Amygdala (tissue), 56 donors: Measurements from ENCODE around the gene CINP.
"Not testable (repeated sequence)": the region's sequence is repeated elsewhere in the genome, so short reads cannot be mapped to it uniquely, and the experiment has no call there.

ENCODE experiments used
- DNase-seq, 56 donors: peaks; one replicate each; lab custom pipeline; 2025; lab: John Stamatoyannopoulos, UW

The CINP gene

GRCh38 chr14:102321456-102322422 is 41.0 kb downstream of the CINP start:
- DNase-seq = no peak

GRCh38 chr14:102320671-102321455 is 41.8 kb downstream of the CINP start:
- no peak for DNase-seq

- DNase-seq = peak in 14 of 56 donors; percentile 12 to 60 (median 39)
Observed at GRCh38 chr14:102320033-102320660, 42.5 kb downstream of the CINP start.

GRCh38 chr14:102319351-102320032 is 43.2 kb downstream of the CINP start, which contains the start of gene ZNF839:
Gene ZNF839, plus strand, starts transcription at chr14:102319746. Its CDS starts 20 bp downstream, at chr14:102319766.
- DNase-seq = peak; percentile 17 to 92 (median 82)

GRCh38 chr14:102318781-102319276 is 43.9 kb downstream of the CINP start:
- DNase-seq = peak in 2 of 56 donors; percentile 51 to 57

- peak in 7 of 56 donors; percentile 24 to 75 (median 28) for DNase-seq
Observed at GRCh38 chr14:102317564-102318248, 45.0 kb downstream of the CINP start.

- DNase-seq = peak; percentile 36 to 96 (median 87)
Observed at GRCh38 chr14:102316743-102317563, 45.7 kb downstream of the CINP start.

- DNase-seq = peak in 5 of 56 donors; percentile 46 to 70 (median 63)
Observed at GRCh38 chr14:102316338-102316742, 46.4 kb downstream of the CINP start.

GRCh38 chr14:102315121-102315520 is 47.6 kb downstream of the CINP start:
- peak in 3 of 56 donors; percentile 5 to 25 (median 12) for DNase-seq

- DNase-seq = peak in 55 of 56 donors; percentile 9 to 91 (median 72)
Observed at GRCh38 chr14:102314242-102315011, 48.3 kb downstream of the CINP start.

GRCh38 chr14:102304611-102305506 is 57.8 kb downstream of the CINP start, which contains the start of gene MOK:
Gene MOK, minus strand, starts transcription at chr14:102305164. Its CDS starts 196 bp downstream, at chr14:102304968.
- DNase-seq = peak; percentile 69 to 97 (median 92)

GRCh38 chr14:102303664-102304063 is 59.0 kb downstream of the CINP start:
- DNase-seq = no peak

GRCh38 chr14:102298303-102299070 is 64.2 kb downstream of the CINP start:
- DNase-seq = not testable (repeated sequence)
